GM19372 (cell line): ENCODE results near the gene DNAAF3.
A peak's percentile ranks its signal among the peaks of the same experiment; 100 is the strongest.

Experiments
- ATAC-seq: cut with Tn5 transposase; IDR thresholded peaks from one replicate; pipeline ENCODE4 v1.9.1; 2021; ENCODE audit warnings: mild to moderate bottlenecking, low read depth, moderate library complexity; ENCODE audit not compliant: unreplicated experiment

DNAAF3 gene

GRCh38 chr19:55118401-55118991 lies 47.9 kb downstream of the DNAAF3 start:
- no peak for ATAC-seq

GRCh38 chr19:55117663-55118391 lies 48.6 kb downstream of the DNAAF3 start:
- ATAC-seq: peak; percentile 91

GRCh38 chr19:55116859-55117662 lies 49.4 kb downstream of the DNAAF3 start, which contains the start of gene PPP1R12C:
PPP1R12C (minus strand) TSS chr19:55117637; CDS start chr19:55117543, 94 bp downstream.
- ATAC-seq: no peak

- ATAC-seq: no peak
These were observed 50.1 kb downstream of the DNAAF3 start for GRCh38 chr19:55116232-55116858.

GRCh38 chr19:55115446-55116065 lies 50.9 kb downstream of the DNAAF3 start:
- no peak for ATAC-seq

- ATAC-seq: no peak
These were observed 51.8 kb downstream of the DNAAF3 start for GRCh38 chr19:55114566-55115145.

GRCh38 chr19:55113570-55114039 lies 52.8 kb downstream of the DNAAF3 start:
- ATAC-seq: no peak

GRCh38 chr19:55112777-55113569 lies 53.4 kb downstream of the DNAAF3 start:
- no peak for ATAC-seq

GRCh38 chr19:55112246-55112776 lies 54.1 kb downstream of the DNAAF3 start:
- ATAC-seq: no peak

GRCh38 chr19:55111238-55111831 lies 55.1 kb downstream of the DNAAF3 start:
- ATAC-seq: no peak

GRCh38 chr19:55109527-55110291 lies 56.7 kb downstream of the DNAAF3 start:
- ATAC-seq: no peak
